ENCODE data around the gene TBC1D22A.

- TF ChIP-seq, protein P1, sequence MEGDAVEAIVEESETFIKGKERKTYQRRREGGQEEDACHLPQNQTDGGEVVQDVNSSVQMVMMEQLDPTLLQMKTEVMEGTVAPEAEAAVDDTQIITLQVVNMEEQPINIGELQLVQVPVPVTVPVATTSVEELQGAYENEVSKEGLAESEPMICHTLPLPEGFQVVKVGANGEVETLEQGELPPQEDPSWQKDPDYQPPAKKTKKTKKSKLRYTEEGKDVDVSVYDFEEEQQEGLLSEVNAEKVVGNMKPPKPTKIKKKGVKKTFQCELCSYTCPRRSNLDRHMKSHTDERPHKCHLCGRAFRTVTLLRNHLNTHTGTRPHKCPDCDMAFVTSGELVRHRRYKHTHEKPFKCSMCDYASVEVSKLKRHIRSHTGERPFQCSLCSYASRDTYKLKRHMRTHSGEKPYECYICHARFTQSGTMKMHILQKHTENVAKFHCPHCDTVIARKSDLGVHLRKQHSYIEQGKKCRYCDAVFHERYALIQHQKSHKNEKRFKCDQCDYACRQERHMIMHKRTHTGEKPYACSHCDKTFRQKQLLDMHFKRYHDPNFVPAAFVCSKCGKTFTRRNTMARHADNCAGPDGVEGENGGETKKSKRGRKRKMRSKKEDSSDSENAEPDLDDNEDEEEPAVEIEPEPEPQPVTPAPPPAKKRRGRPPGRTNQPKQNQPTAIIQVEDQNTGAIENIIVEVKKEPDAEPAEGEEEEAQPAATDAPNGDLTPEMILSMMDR (IDR thresholded peaks at IDR 0.05) = no peak
- no peak for TF ChIP-seq POLR2A (IDR thresholded peaks at IDR 0.05)
- no peak for TF ChIP-seq EP300 (IDR thresholded peaks at IDR 0.05)
Measured at GRCh38 chr22:47202819-47203553, 440.5 kb downstream of the TBC1D22A start.

All from ovary (tissue), 3 donors.